H1 (cell line): ENCODE data around the gene DLST. TPM values are rescaled to one million over a fixed set of nuclear protein-coding genes. Genes with fewer than 3 reads are reported as not detected.

Experiments used
- CTCF ChIA-PET: fragments of 300-600 bp; sonication (Branson Sonifier 250); formaldehyde crosslinking; loops from one replicate; lab custom pipeline; 2021; ENCODE audit not compliant: partially characterized antibody; lab: Charles Lee
- POLR2A ChIA-PET: fragments of 300-600 bp; sonication (Branson Sonifier 250); formaldehyde crosslinking; loops from one replicate; lab custom pipeline; 2021; ENCODE audit warnings: inconsistent platforms; ENCODE audit not compliant: partially characterized antibody; lab: Charles Lee
- DNase-seq, 2 experiments: peaks; one replicate each; pipeline versions ENCODE4 v3.0.0 to v3.0.0-alpha.2; 2010 to 2022; ENCODE audit warnings: low spot score in 2 of 2, low read depth in 1 of 2, mixed read lengths in 1 of 2
- FAIRE-seq: peaks from 2 replicates; lab custom pipeline; 2011; peaks lifted over from hg19 to GRCh38; lab: Jason Lieb, UNC
- H2AFZ ChIP-seq: 2 replicates; pipeline ENCODE4 v1.8.1; 2012; ENCODE audit warnings: low read length, inconsistent platforms
- H2AK5ac ChIP-seq: 2 replicates; pipeline ENCODE4 v1.6.1; 2013; ENCODE audit warnings: low read depth, low read length
- H2BK120ac ChIP-seq: replicated peaks from 2 replicates; pipeline ENCODE3; 2013; ENCODE audit warnings: low read depth, low read length, inconsistent platforms
- H2BK12ac ChIP-seq: 2 replicates; pipeline ENCODE4 v1.6.1; 2013; ENCODE audit warnings: low read depth, low read length
- H2BK15ac ChIP-seq: 2 replicates; pipeline ENCODE4 v1.6.1; 2013; ENCODE audit warnings: low read length
- H2BK20ac ChIP-seq: 2 replicates; pipeline ENCODE4 v1.6.1; 2013; ENCODE audit warnings: low read length
- H2BK5ac ChIP-seq: 2 replicates; pipeline ENCODE4 v1.6.1; 2013; ENCODE audit warnings: low read depth, low read length
- H3K14ac ChIP-seq: 2 replicates; pipeline ENCODE4 v1.6.1; 2013; ENCODE audit warnings: inconsistent platforms; ENCODE audit not compliant: insufficient read length
- H3K18ac ChIP-seq: 2 replicates; pipeline ENCODE4 v1.6.1; 2013; ENCODE audit warnings: low read length; ENCODE audit errors: extremely low read depth
- H3K23ac ChIP-seq: 2 replicates; pipeline ENCODE4 v1.6.1; 2013; ENCODE audit warnings: inconsistent platforms; ENCODE audit not compliant: insufficient read length
- H3K23me2 ChIP-seq: 2 replicates; pipeline ENCODE4 v1.6.1; 2013; ENCODE audit warnings: low read depth, low read length
- H3K27ac ChIP-seq: 2 replicates; pipeline ENCODE4 v1.6.1; 2011; ENCODE audit warnings: low read depth, low read length, inconsistent platforms
- H3K27me3 ChIP-seq, 4 experiments: replicated peaks in 1 of 4; 1 replicate in 1 of 4; 2 replicates in 3 of 4; pipeline versions ENCODE4 v1.6.1 to v1.8.1; 2011 to 2013; ENCODE audit warnings: low read length in 3 of 4, mild to moderate bottlenecking in 3 of 4, inconsistent platforms in 2 of 4, mixed read lengths in 2 of 4, moderate library complexity in 1 of 4; ENCODE audit not compliant: control insufficient read depth in 3 of 4, insufficient read depth in 3 of 4; ENCODE audit errors: extremely low read depth in 1 of 4
- H3K36me3 ChIP-seq, 4 experiments: 2 replicates each; pipeline versions ENCODE4 v1.6.1 to v1.8.1; 2011 to 2013; ENCODE audit warnings: mild to moderate bottlenecking in 4 of 4, low read length in 3 of 4, moderate library complexity in 2 of 4, control low read depth in 1 of 4, inconsistent platforms in 1 of 4; ENCODE audit not compliant: insufficient read depth in 4 of 4, control insufficient read depth in 2 of 4
- H3K4ac ChIP-seq: replicated peaks from 2 replicates; pipeline ENCODE3; 2013; ENCODE audit warnings: low read length, low read depth, mixed read lengths, inconsistent platforms; ENCODE audit not compliant: insufficient read length
- H3K4me1 ChIP-seq, 4 experiments: replicated peaks in 1 of 4; 1 replicate in 1 of 4; 2 replicates in 3 of 4; pipeline versions ENCODE4 v1.6.1 to v1.8.1; 2011 to 2013; ENCODE audit warnings: low read length in 3 of 4, inconsistent platforms in 2 of 4, mixed read lengths in 1 of 4; ENCODE audit not compliant: insufficient read depth in 4 of 4, control insufficient read depth in 3 of 4
- H3K4me2 ChIP-seq, 2 experiments: 2 replicates each; pipeline versions ENCODE4 v1.6.1 to v1.8.1; 2011 to 2013; ENCODE audit warnings: low read depth in 2 of 2, low read length in 2 of 2, control low read depth in 1 of 2, inconsistent platforms in 1 of 2, mild to moderate bottlenecking in 1 of 2; ENCODE audit not compliant: insufficient read depth in 1 of 2
- H3K4me3 ChIP-seq, 4 experiments: fragments of 200-600, 300-600 bp in 1 of 4; sonication (generic), shearing (Covaris generic), sonication (Bioruptor Twin) in 1 of 4; 2 replicates each; pipeline versions ENCODE4 v1.5.1 to v1.8.1; 2011 to 2016; ENCODE audit warnings: low read length in 4 of 4, low read depth in 3 of 4, control low read depth in 2 of 4, inconsistent platforms in 2 of 4, mild to moderate bottlenecking in 2 of 4, mixed read lengths in 1 of 4, moderate library complexity in 1 of 4; ENCODE audit not compliant: insufficient read depth in 2 of 4; ENCODE audit errors: extremely low read depth in 1 of 4
- H3K56ac ChIP-seq: replicated peaks from 2 replicates; pipeline ENCODE3; 2013; ENCODE audit warnings: low read depth, mild to moderate bottlenecking, mixed read lengths, low read length, inconsistent platforms; ENCODE audit not compliant: insufficient read length
- H3K79me1 ChIP-seq: 2 replicates; pipeline ENCODE4 v1.6.1; 2013; ENCODE audit warnings: low read depth, low read length, control low read depth
- H3K79me2 ChIP-seq, 2 experiments: 2 replicates each; pipeline versions ENCODE4 v1.6.1 to v1.8.1; 2012 to 2013; ENCODE audit warnings: low read length in 2 of 2, mild to moderate bottlenecking in 2 of 2, inconsistent platforms in 1 of 2; ENCODE audit not compliant: insufficient read depth in 2 of 2, control insufficient read depth in 1 of 2
- H3K9ac ChIP-seq, 4 experiments: replicated peaks in 1 of 4; 1 replicate in 1 of 4; 2 replicates in 3 of 4; pipeline versions ENCODE4 v1.6.1 to v1.8.1; 2011 to 2013; ENCODE audit warnings: low read depth in 3 of 4, low read length in 3 of 4, control low read depth in 2 of 4, mild to moderate bottlenecking in 2 of 4, moderate library complexity in 2 of 4, inconsistent platforms in 1 of 4; ENCODE audit errors: extremely low read depth in 1 of 4
- H3K9me3 ChIP-seq, 2 experiments: 2 replicates each; pipeline versions ENCODE4 v1.6.1 to v1.8.1; 2012 to 2013; ENCODE audit warnings: mild to moderate bottlenecking in 2 of 2, moderate library complexity in 2 of 2, control low read depth in 1 of 2, inconsistent platforms in 1 of 2, low read depth in 1 of 2, low read length in 1 of 2, mixed read lengths in 1 of 2; ENCODE audit not compliant: insufficient read depth in 2 of 2
- H4K20me1 ChIP-seq, 2 experiments: replicated peaks in 1 of 2; 2 replicates each; pipeline versions ENCODE3 to v1.8.1; 2011 to 2013; ENCODE audit warnings: inconsistent platforms in 2 of 2, low read length in 2 of 2, mild to moderate bottlenecking in 1 of 2; ENCODE audit not compliant: insufficient read depth in 2 of 2, control insufficient read depth in 1 of 2
- H4K5ac ChIP-seq: 2 replicates; pipeline ENCODE4 v1.6.1; 2013; ENCODE audit warnings: low read length, low read depth, mixed read lengths, inconsistent platforms; ENCODE audit not compliant: insufficient read length
- H4K8ac ChIP-seq: 2 replicates; pipeline ENCODE4 v1.8.0; 2013; ENCODE audit warnings: mild to moderate bottlenecking, moderate library complexity, low read length, inconsistent platforms; ENCODE audit not compliant: insufficient read depth; ENCODE audit errors: extremely low read depth
- H4K91ac ChIP-seq: replicated peaks from 2 replicates; pipeline ENCODE3; 2013; ENCODE audit warnings: low read length, mixed read lengths, inconsistent platforms; ENCODE audit not compliant: insufficient read length
- CEBPB ChIP-seq: IDR thresholded peaks from 2 replicates; pipeline ENCODE4 v1.6.1; 2012; ENCODE audit warnings: low read depth, low read length
- POU5F1 ChIP-seq: IDR thresholded peaks from 2 replicates; pipeline ENCODE4 v1.6.1; 2011; ENCODE audit warnings: low read depth, mild to moderate bottlenecking, low read length, moderate library complexity
- WGBS, 2 experiments: shearing (Covaris generic) in 1 of 2; methylation state at CpG; one replicate each; pipeline versions ENCODE4 v1.1.6 to v1.1.7; 2013 to 2015; ENCODE audit warnings: low lambda C conversion rate in 2 of 2, mixed read lengths in 2 of 2, inconsistent platforms in 1 of 2, low coverage in 1 of 2, missing lambda C conversion rate in 1 of 2; ENCODE audit not compliant: insufficient replicate concordance in 2 of 2, insufficient coverage in 1 of 2, insufficient read length in 1 of 2; ENCODE audit errors: extremely low coverage in 1 of 2, missing lambda C conversion rate in 1 of 2; 5-methylcytosine and 5-hydroxymethylcytosine counted together
- polyA plus RNA-seq, 7 experiments: library from polyadenylated mRNA; depleted of rRNA in 3 of 7; stranded (reverse) in 5 of 7; unstranded in 2 of 7; fragments of >200 nt in 5 of 7; fragments of 200-250 nt in 2 of 7; gene quantifications; 1 replicate in 5 of 7; 2 replicates in 1 of 7; 4 replicates in 1 of 7; pipeline versions ENCODE4 v1.2.1 to v1.2.3, GENCODE V29; 2011 to 2013; ENCODE audit warnings: missing spikeins in 2 of 7, mixed read lengths in 2 of 7
- total RNA-seq: library from RNA; stranded (reverse); fragmentation: NEBNext Ultra II Directional; extraction: Animal tissue kit (Norgen Biotek cat#: 25700); gene quantifications from 2 replicates; pipeline ENCODE4 v1.2.1, GENCODE V29; 2021

DLST gene
- total and polyA plus RNA-seq, 2 of the 8 experiments (the other 6 are each of a cell fraction or from before 2014, with no cell fraction given) = 96.5 to 117 TPM

DNA sequence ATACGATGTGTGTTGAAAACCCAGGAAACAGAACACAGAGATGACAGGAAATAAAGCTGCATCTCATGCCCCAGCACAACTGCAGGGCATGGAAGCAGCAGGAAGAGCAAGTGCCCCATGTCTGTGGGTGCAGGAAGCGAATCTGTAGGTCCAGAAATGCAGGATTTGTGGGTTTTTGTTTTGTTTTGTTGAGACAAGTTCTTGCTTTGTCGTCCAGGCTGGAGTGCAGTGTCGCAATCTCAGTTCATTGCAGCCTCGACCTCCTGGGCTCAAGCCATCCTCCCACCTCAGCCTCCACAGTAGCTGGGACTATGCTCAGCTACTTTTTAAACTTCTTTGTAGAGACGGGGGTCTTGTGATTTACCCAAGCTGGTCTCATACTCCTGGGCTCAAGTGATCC lies 47.5 kb downstream of the DLST start:
- H3K18ac ChIP-seq = no peak overlapping the region
- H2BK20ac ChIP-seq = no peak overlapping the region
- no peak overlapping the region for H2AFZ ChIP-seq
- ChIA-PET CTCF (interaction anchor here (0.6 to 2.7 kb wide), 6 partner anchors 9 to 320 kb away, joined by 3 to 19 read pairs (median 4); no protein-coding TSS in a partner anchor), POLR2A (interaction anchor here (1.8 kb wide), 1 partner anchor 21 kb away, joined by 5 read pairs; no protein-coding TSS in a partner anchor)
- H3K9me3 ChIP-seq = no peaks in the 10 kb centered on the region
- H4K20me1 ChIP-seq = no peaks in the 10 kb centered on the region
- no peaks in the 10 kb centered on the region for H3K79me1 ChIP-seq
- no peaks in the 10 kb centered on the region for H3K36me3 ChIP-seq
- H4K8ac ChIP-seq = no peak overlapping the region
- no peak overlapping the region for H3K23ac ChIP-seq
- H4K5ac ChIP-seq = no peak overlapping the region
- FAIRE-seq = no peak
- no peak overlapping the region for H2BK120ac ChIP-seq
- H3K23me2 ChIP-seq = no peaks in the 10 kb centered on the region
- DNase-seq = no peak
- no peak overlapping the region for H2BK5ac ChIP-seq
- H2BK15ac ChIP-seq = no peak overlapping the region
- H2BK12ac ChIP-seq = no peak overlapping the region
- H3K4me2 ChIP-seq = no peak overlapping the region
- H3K56ac ChIP-seq = no peak overlapping the region
- WGBS, 2 experiments = 77% methylated on average over 6 of the region's 6 CpGs; no CpG with 5 or more reads in 1 of the 2 experiments
- no peak overlapping the region for H2AK5ac ChIP-seq
- H3K4ac ChIP-seq = no peak overlapping the region
- H3K4me1 ChIP-seq = no peaks in the 10 kb centered on the region
- no peak overlapping the region for H3K4me3 ChIP-seq
- H3K79me2 ChIP-seq = no peaks in the 10 kb centered on the region
- H3K14ac ChIP-seq = no peak overlapping the region
- no peaks in the 10 kb centered on the region for H3K27me3 ChIP-seq
- H3K27ac ChIP-seq = no peak overlapping the region
- peak; percentile 69 for TF ChIP-seq CEBPB
- TF ChIP-seq POU5F1 = no peak
- no peak overlapping the region for H3K9ac ChIP-seq
- H4K91ac ChIP-seq = no peak overlapping the region
